DMS114 treated with DMSO at 0.1 percent for 48 hours (cell line): ENCODE results near the gene EIF4EBP3.

Experiments used
- DNase-seq: peaks from one replicate; lab custom pipeline; 2025; ENCODE audit not compliant: unreplicated experiment; lab: John Stamatoyannopoulos, UW

The EIF4EBP3 gene

DNA sequence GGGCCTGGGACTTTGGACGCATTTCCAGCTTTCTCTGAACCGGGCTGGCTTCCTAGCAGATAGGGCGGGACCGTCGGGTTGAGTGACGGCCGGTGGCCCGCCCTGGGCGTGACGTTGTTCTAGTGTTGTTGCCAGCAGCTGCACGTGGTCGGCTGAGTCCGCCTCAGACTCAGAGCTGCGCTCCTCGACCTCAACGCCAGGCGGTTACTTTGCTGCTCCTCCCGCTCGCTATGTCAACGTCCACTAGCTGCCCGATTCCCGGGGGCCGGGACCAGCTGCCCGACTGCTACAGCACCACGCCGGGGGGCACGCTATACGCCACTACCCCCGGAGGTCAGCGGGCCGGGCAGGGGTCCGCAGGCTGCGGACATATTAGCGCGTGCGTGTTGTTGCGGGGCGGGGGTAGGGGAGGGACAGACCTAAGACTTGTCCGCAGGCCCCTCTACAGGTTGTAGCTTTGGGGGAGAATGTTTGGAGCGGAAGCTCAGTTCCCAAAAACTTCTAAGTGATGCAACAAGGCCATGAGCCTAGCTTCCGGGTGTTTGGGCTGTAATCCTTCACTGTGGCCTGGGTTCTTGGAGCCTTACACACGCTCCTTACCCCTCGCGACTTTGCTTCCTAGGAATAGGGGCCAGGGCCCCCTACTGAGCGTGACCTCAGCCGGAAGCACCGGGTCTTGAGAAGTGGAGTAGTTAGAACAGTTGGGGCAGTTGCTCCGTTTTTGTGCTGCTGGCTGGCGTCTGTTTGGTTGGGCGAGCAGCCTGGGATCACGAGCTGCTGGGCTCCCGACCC lies at the start of gene EIF4EBP3:
EIF4EBP3 (plus strand) TSS at position 155 of the 792 bp plus-strand sequence; CDS start at position 231, 76 bp downstream.
- peak; percentile 87 for DNase-seq

DNA sequence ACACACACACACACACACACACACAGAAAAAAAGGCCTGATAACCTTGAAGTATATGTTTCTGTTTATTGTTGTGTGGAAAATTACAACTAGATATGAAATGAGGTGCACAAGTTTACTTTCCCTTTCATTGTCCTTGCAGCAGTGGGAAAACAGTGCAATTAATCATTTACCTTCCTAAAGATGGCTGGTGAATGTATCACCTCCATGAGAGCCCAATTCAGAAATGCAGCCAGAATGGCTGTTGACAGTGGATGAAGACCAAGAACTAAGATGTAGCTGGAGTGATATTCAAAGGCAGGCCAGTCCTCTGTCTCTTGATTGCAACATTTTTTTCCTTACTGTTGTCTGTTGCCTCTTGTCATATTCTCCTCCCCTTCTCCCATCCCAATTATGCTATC lies 49.6 kb upstream of the EIF4EBP3 start:
- no peak for DNase-seq

DNA sequence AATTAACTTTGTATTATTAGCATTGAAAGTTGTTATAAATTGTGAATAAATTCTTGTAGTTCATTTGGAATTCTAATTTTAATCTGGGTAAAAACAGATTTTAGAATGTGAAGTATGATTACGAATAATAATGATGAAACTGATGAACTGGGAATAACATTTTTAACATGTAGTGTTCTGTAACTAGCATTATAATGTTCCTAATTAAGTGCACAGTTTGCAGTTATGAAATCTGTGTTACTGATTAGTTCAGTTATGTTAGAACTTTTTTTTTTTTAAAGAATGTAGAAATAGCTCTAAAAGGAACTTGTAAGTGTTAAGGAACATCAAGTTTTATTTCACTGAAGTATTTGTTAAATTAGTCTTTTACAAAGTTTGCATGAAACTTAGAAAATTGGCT lies 48.9 kb upstream of the EIF4EBP3 start:
- DNase-seq = no peak

DNA sequence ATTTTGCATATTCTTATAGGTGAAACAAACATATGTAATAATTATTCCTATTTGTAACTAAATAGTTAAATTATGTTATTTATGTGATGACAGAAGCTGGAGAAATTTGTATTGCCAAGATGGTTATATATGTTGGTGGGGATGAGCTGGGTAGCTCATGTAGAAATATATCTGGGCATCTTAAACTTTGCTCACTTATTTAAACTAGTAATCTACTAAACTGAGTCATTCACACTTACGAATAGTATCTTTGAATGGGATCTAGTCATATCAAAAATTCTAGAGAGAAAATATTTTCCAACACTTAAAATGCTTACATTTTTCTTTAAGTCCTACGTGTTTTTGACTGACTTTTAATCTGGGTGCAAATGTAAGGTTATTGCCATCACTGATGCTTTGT lies 44.6 kb upstream of the EIF4EBP3 start:
- DNase-seq = no peak

DNA sequence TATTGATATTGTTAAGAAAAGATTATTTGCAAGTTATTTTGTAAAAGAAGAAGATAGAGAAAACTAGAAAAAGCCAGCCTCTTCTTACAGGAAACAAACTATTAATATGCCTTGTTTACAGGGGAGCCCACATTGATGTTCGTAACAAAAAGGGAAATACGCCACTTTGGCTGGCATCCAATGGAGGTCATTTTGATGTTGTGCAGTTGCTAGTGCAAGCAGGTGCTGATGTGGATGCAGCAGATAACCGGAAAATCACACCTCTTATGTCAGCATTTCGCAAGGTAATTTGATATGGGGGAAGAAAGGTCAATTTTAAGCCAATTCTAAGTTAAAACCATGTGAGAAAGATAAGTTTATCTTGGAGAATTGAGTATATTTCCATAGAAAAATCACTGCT lies 37.6 kb upstream of the EIF4EBP3 start:
- DNase-seq = no peak

DNA sequence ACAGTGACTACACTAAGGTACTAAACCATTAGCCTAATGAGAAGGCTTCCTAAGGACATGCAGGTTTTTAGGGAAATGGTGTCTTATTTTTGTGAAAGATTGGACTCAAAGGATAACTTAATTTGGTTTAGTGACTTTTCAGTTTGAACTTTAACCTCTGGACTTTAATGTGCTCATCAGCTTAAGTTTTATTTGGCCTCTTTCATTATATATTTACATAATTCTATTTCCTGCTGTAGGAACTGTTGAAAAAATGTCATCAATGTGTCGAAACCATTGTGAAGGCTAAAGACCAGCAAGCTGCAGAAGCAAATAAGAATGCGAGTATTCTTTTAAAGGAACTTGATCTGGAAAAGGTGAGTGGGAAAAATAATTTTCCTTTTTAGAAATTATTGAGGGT lies 34.3 kb upstream of the EIF4EBP3 start:
- no peak for DNase-seq

DNA sequence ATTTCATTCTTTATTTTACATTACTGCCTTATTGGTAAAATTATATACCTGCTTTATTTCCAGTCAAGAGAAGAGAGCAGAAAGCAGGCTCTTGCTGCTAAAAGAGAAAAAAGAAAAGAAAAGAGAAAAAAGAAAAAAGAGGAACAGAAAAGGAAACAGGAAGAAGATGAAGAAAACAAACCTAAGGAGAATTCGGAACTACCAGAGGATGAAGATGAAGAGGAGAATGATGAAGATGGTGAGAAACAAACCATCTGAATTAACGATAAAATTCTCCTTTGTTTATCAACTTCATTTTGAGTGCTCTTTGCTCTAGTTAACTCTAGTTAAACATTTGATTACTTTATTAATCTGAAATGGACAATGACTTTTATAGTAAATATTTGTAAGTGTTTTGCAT lies 23.5 kb upstream of the EIF4EBP3 start:
- DNase-seq = no peak

DNA sequence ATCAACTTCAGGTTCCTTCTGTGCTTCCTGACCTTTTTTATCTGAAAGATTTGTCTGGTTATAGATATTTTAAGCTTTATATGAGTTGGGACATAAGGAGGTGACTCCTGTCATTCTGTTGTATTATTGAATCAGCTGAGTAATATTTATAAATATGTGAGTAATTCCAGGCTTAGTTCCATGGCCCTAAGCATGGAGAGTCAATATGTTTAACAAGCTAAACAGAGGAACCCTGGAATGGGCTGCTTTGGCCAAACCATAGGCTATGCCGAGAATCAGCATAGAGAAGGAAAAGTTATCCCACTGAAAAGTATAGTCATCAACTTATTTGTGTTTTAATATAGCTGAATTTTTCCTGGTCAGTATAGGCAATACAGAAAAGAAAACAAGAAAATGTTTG lies 7.2 kb upstream of the EIF4EBP3 start:
- no peak for DNase-seq

DNA sequence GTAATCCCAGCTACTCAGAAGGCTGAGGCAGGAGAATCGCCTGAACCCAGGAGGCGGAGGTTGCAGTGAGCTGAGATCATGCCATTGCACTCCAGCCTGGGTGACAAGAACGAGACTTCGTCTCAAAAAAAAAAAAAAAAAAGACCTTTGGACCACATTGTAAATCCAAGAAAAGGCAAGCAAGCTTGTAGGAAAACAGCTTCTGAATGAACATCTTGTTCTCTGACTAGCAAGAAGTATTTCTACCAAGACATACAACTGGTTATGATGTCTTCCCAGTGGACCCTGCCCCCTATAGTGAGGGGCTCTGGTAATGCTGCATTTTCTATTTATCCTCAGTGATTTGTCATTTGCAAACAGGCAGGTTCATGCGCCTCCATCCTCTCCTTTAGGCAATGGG lies 4.5 kb upstream of the EIF4EBP3 start:
- no peak for DNase-seq

DNA sequence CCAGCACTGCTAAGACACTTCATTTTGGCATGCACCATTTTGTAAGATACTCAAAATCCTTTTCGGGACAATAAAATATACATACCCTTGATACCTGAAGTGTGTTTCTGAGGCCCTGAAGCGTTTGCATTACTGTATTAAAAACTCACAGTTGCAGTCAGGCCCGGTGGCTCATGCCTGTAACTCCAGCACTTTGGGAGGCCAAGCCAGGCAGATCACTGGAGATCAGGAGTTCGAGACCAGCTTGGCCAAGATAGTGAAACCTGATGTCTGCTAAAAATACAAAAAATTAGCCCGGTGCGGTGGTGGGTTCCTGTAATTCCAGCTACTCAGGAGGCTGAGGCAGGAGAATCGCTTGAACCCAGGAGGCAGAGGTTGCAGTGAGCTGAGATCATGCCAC lies 2.5 kb upstream of the EIF4EBP3 start:
- no peak for DNase-seq

DNA sequence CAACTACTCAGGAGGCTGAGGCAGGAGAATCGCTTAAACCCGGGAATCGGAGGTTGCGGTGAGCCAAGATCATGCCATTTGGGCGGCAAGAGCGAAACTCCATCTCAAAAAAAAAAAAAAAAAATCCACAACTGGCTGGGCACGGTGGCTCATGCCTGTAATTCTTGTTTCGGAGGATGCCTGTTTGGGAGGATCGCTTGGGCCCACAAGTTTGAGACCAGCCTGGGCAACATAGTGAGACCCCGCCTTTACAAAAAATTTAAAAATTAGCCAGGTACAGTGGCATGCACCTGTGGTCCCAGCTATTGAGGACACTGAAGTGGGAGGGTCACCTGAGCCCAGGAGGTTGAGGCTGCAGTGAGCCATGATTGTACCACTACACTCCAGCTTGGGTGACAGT lies 1.9 kb upstream of the EIF4EBP3 start:
- no peak for DNase-seq

DNA sequence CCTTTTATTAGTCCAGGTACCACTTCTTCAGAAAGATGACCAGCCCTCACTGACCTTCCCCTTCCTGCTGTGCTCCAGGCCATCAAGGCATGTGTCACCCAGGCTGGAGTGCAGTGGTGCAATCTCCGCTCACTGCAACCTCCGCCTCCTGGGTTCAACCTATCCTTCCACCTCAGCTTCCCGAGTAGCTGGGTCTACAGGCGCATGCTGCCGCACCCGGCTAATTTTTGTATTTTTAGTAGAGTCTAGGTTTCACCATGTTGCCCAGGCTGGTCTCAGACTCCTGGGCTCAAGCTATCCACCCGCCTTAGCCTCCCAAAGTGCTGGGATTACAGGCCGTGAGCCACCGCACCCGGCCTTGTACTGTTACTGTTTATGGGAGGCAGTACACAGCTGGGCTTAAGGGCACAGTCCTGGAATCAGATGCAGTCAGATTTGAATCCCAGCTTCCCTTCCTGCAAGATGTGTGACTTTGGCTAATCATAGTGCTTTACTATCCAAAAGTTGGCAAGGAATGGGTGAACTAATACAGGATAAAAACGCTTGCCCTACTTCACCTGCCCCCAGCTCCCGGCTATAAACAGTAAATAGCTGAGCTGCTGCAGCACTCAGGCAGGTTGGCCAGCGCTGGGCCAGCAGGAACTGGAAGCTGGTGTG lies 483 bp upstream of the EIF4EBP3 start:
- no peak for DNase-seq

DNA sequence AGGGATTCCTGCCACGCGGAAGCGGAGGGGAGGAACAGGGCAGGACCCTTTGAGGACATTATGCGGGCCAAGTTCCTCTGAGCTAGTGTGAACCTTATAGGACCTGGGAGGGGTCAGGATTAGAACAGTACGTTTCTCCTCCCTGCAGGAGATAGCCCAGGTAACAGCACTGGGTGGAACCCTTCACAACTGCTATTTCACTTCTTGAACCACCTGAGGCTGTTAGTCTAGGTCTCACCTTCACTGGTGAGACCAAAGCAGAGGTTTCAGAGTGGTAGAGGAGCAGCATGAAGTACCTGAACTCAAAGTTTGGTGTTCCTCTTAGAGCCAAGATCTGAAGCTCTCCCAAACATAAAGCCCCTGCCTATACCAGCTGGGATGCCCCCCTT lies 832 bp downstream of the EIF4EBP3 start:
- no peak for DNase-seq

DNA sequence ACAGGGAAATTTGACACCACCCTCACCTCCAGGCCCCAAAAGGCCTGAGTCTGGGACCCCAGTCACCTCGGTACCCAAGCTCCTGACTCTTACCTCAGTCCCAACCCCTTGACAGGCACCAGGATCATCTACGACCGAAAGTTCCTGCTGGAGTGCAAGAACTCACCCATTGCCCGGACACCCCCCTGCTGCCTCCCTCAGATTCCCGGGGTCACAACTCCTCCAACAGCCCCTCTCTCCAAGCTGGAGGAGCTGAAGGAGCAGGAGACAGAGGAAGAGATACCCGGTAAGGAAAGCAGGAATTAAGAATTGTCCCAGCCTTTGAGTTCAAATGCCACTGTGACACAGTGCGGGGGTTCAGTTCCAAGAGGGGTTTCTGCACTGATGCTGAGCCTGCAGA lies 1.3 kb downstream of the EIF4EBP3 start:
- DNase-seq = no peak

DNA sequence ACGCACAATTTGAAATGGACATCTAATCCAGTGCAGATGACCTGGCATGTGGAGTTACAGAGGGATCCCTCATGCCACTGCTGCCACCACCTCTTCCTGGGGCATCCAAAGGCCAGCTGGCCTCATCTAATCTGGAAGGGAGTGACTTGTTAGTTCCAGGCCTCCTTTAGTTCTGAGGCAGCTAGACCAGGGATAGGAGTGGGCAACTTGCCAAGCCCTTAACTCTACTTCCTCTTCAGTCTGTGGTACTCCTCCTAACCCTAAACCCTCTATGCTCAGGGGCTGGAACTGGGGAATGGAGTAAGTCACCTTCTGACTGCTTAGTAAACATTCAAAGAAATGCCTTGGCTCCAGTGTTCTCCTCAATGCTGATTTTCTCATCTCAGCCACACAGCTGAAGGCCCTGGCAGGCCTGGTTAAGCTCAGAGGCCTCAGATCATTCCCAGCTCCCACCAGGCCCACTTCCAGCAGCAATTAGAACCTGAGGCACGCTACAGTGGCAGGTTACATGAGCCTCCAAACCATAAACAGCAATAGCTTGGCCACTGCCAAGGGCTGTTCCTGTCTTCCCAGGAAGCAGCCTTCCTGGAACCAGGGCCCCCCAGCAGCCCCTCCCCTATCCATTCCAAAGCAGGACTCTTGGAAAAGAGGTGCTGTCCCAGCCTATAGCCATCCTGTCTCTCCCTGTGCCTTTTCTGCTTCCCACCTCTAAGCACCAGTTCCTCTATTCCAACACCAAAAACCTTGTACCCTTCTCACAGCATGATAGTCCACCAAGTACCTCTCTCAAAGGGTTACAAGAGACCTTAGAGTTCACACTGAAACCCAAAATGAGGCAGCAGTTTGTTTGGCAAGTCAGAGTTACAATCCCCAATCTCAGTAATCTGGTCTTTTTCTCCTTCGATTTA lies 2.0 kb downstream of the EIF4EBP3 start:
- DNase-seq = no peak

DNA sequence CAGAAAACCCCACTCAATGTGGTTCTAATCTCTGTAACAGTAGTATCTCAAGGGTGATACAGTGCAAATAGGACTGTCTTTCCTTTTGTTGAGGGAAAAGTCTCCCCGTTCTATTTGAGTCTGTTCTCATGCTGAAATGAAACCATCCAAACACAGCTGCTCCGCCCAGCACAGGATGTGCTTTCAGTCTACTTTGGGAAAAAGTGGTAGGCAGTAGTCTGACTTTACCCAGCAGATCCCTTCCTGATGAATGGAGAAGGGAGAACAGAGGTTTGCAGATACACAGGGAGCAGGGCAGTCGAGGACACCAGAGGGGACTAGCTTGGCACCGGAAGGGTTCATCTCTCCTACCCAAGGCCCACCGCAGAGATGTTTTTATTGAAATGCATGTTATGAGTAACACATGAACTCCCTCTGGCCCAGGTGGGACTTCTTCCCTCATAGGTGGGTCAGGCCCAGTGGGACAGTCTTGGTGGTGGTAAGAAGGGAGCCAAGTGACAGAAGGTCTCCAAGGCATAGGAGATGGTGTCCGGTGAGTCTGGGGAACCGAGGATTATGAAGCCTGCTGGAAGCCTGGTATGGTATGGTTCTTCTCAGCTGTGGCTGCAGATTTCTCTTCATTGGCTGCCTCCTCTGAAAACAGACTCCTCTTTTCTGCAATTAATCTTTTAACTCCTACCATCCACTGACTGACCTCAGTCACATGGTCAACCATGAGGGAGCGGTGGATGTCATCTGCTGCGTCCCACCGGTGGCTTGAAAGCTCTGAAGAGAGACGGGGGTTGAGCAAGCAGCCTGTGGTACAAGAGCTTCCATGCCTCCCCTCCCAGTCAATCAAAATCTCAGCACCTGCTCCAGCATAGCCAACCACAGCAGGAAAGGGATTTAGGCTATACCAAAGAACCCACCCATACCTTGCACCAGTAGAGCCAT lies 3.0 kb downstream of the EIF4EBP3 start:
- DNase-seq = no peak

DNA sequence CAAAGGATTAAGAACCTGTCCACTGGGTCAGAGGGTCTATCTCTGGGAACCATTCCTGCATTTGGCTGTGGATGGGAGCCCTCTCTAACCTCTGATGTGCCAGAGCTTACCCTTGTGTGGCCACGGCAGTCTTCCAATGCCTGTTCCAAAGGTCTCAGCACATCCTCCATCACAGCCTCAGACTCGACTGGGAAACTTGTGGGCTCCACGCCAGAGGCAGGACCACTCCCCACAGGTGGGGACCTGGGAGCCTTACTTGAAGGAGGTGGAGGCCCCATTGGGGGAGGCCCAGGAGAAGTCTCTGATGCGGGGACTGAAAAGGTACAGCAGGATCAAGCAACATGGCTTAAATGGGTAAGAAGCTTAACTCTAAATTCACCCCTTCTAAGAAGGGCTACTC lies 4.4 kb downstream of the EIF4EBP3 start:
- no peak for DNase-seq

DNA sequence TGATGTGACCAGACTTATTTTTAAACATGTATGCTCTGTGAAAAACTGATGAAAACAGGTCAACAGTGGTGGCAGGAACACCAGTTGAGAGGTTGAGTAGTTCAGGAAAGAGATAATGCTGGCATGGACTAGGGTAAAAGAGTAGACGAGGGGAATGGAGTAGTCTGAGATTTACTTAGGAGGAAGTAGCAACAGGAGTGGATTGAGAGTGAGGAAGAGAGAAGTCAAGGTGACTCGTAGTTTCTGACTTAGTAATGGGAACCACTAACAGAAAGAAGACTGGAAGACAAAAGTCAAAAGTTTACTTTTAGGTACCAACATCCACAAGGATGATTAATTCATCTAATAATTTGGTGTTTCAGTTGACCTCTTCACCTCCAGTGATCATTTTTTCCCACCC lies 6.2 kb downstream of the EIF4EBP3 start:
- DNase-seq = no peak

DNA sequence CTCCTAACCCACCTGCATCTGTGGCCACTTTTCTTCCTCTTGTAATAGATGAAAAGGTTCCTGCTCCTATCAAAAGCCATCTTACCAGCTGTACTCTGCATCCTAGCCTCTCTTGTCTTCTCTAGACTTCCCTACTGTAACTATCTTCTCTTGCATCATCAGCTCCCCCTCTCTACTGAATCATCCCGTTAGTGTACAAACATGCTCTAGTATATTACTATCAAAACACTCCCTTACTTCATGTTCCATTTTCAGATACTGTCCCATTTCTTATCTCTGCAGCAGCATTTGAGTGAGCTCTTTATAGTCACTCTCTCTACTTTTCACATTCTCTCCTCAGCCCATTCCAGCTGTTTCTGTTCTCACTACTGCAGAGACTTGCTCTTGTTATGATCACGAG lies 7.0 kb downstream of the EIF4EBP3 start:
- no peak for DNase-seq

DNA sequence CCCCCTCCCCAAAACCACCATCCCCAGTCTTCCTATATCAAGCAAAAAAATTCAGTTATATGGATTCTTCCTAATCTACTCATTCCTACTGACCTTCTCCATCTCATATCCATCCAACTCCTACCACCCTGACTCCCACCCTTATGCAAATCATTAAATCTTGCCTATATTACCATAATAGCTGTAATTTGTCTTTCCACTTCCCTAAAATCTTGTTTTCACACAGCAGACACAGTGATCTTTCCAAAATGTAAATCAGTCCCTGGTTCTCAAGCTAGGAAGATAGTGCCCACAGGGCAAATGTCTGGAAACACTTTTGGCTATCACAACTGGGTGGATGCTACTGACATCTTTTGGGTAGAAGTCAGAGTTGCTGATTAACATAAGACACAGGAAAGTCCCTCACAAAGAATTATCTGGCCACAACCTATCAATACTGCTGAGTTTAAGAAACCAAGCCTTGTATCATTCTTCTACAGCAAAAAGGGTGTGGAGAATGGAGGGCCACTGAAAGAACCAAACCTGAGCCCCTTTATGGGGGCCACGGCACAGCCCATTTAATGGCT lies 8.4 kb downstream of the EIF4EBP3 start:
- DNase-seq = no peak
